Osteoblast (primary cell): Measurements from ENCODE around the gene ATP10A. TPM values are rescaled to one million over a fixed set of nuclear protein-coding genes. Genes with fewer than 3 reads are reported as not detected.

ENCODE experiments used
- DNase-seq: peaks from one replicate; pipeline ENCODE4 v3.0.0; 2011; ENCODE audit warnings: low spot score, mixed read lengths; ENCODE audit not compliant: insufficient read length; ENCODE audit errors: missing footprints
- H2AFZ ChIP-seq: 2 replicates; pipeline ENCODE4 v1.6.0; 2011; ENCODE audit warnings: mild to moderate bottlenecking, low read length
- H3K27ac ChIP-seq: 2 replicates; pipeline ENCODE4 v1.5.1; 2011; ENCODE audit warnings: mild to moderate bottlenecking, low read depth, low read length, moderate library complexity
- H3K27me3 ChIP-seq: 2 replicates; pipeline ENCODE4 v1.6.0; 2012; ENCODE audit warnings: mild to moderate bottlenecking, control low read depth, inconsistent platforms, low read length, moderate library complexity; ENCODE audit not compliant: insufficient read depth
- H3K36me3 ChIP-seq: 2 replicates; pipeline ENCODE4 v1.5.1; 2011; ENCODE audit warnings: mild to moderate bottlenecking, low read length, control low read depth, moderate library complexity; ENCODE audit not compliant: insufficient read depth
- H3K4me1 ChIP-seq: 2 replicates; pipeline ENCODE4 v1.5.1; 2011; ENCODE audit warnings: mild to moderate bottlenecking, low read length, control low read depth, moderate library complexity; ENCODE audit not compliant: insufficient read depth
- H3K4me2 ChIP-seq: 2 replicates; pipeline ENCODE4 v1.6.0; 2011; ENCODE audit warnings: mild to moderate bottlenecking, low read length; ENCODE audit not compliant: insufficient read depth
- H3K4me3 ChIP-seq: fragments of 200-600 bp; sonication (generic); 3 replicates; pipeline ENCODE4 v1.5.1; 2012; ENCODE audit warnings: mild to moderate bottlenecking, low read length, inconsistent platforms; ENCODE audit not compliant: insufficient read depth
- H3K79me2 ChIP-seq: 2 replicates; pipeline ENCODE4 v1.6.0; 2012; ENCODE audit warnings: mild to moderate bottlenecking, low read length, control low read depth, inconsistent platforms; ENCODE audit not compliant: insufficient read depth
- H3K9me3 ChIP-seq: 2 replicates; pipeline ENCODE4 v1.5.1; 2011; ENCODE audit warnings: low read depth, low read length, control low read depth
- H4K20me1 ChIP-seq: 2 replicates; pipeline ENCODE4 v1.6.0; 2012; ENCODE audit warnings: mild to moderate bottlenecking, low read length, control low read depth; ENCODE audit not compliant: insufficient read depth
- CTCF ChIP-seq: IDR thresholded peaks from 2 replicates; pipeline ENCODE4 v1.5.1; 2011; ENCODE audit warnings: mild to moderate bottlenecking, low read depth, low read length, moderate library complexity; ENCODE audit errors: extremely low read depth
- total RNA-seq: library from RNA; depleted of rRNA; stranded (reverse); fragments of >200 nt; gene quantifications from 2 replicates; pipeline ENCODE4 v1.2.3, GENCODE V29; 2012

The ATP10A gene
- total RNA-seq, 1 donor: 32.9 TPM

- no peak overlapping the region for H3K4me3 ChIP-seq
- TF ChIP-seq CTCF: peak; percentile 77
- no peaks in the 10 kb centered on the region for H3K79me2 ChIP-seq
- H3K27me3 ChIP-seq: no peaks in the 10 kb centered on the region
- no peak overlapping the region for H2AFZ ChIP-seq
- no peak overlapping the region for H3K27ac ChIP-seq
- peak; percentile 92 for DNase-seq
- H3K4me2 ChIP-seq: no peak overlapping the region
- peaks cover 15% of the 10 kb centered on the region for H3K4me1 ChIP-seq
- H4K20me1 ChIP-seq: no peaks in the 10 kb centered on the region
- no peaks in the 10 kb centered on the region for H3K9me3 ChIP-seq
- peaks cover 14% of the 10 kb centered on the region for H3K36me3 ChIP-seq
These were observed 169.5 kb downstream of the ATP10A start for GRCh38 chr15:25693321-25694238.

GRCh38 chr15:25691544-25692430, 171.3 kb downstream of the ATP10A start:
- Histone ChIP-seq H3K36me3 (peaks cover 19% of the 10 kb centered on the region), H3K4me3 (peak overlapping the region; percentile 53), H3K9me3 (no peaks in the 10 kb centered on the region), H3K27me3 (no peaks in the 10 kb centered on the region), H3K27ac (peak overlapping the region; percentile 78), H2AFZ (no peak overlapping the region), H3K4me1 (peaks cover 15% of the 10 kb centered on the region), H3K79me2 (no peaks in the 10 kb centered on the region), H3K4me2 (peak overlapping the region; percentile 76), H4K20me1 (no peaks in the 10 kb centered on the region)
- TF ChIP-seq CTCF: peak; percentile 43
- DNase-seq: peak; percentile 57

GRCh38 chr15:25690673-25691543, 172.2 kb downstream of the ATP10A start:
- Histone ChIP-seq H3K4me2 (peak overlapping the region; percentile 76), H3K79me2 (no peaks in the 10 kb centered on the region), H3K9me3 (no peaks in the 10 kb centered on the region), H3K27me3 (no peaks in the 10 kb centered on the region), H4K20me1 (no peaks in the 10 kb centered on the region), H3K4me3 (peak overlapping the region; percentile 53), H3K27ac (peak overlapping the region; percentile 78), H3K4me1 (peaks cover 17% of the 10 kb centered on the region), H2AFZ (peak overlapping the region; percentile 85), H3K36me3 (peaks cover 18% of the 10 kb centered on the region)
- TF ChIP-seq CTCF: no peak
- peak; percentile 88 for DNase-seq
